GM18505 (cell line): Measurements from ENCODE around the gene SMIM8.
A peak's percentile ranks its signal among the peaks of the same experiment; 100 is the strongest.
"Not testable (repeated sequence)": the region's sequence is repeated elsewhere in the genome, so short reads cannot be mapped to it uniquely, and the experiment has no call there.

Experiments
- ATAC-seq: cut with Tn5 transposase; IDR thresholded peaks from one replicate; pipeline ENCODE4 v1.9.1; 2021; ENCODE audit not compliant: unreplicated experiment
- POLR2A ChIP-seq: IDR thresholded peaks from 4 replicates; pipeline ENCODE4 v1.6.1; 2011; ENCODE audit warnings: borderline replicate concordance; ENCODE audit not compliant: insufficient read depth, insufficient read length; ENCODE audit errors: extremely low read depth

The SMIM8 gene

DNA sequence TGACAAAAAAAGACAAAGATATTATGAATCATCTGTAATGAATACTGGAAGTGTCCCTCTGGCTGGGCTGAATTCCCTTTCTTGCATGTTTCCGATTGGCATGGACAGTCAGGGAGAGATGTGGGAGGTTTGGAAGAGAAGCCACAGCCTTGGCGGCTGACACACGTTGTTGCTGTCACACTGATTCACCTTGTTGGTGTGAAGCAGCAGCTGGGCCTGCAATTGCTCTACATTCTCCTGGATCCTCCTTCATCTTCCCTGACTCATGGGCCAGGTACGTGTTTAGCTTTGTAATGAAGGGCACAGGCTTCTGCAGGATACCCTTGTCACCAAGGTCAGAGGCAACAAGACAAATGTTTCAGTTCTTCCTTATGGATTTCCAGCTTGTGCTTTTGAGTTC, 13.4 kb upstream of the SMIM8 start:
- ATAC-seq = no peak
- TF ChIP-seq POLR2A = no peak

DNA sequence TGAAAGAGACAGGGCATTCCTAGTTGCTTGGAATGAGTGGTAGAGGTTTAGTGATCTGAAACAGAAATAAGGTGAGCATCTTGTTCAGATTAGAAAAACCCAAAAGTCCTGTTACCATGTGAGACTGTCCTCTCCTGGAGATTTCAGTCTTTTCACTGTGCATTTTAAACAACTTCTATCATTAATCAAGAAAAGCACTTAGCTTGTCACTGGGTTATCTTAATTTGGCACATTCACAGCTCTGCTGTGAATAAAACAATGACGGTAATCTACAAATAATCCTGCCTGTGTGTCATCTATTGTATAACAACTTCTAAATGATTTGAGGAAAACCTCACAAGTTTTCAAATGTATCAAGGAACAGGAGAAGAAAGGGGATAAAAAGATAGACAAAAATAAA, 9.5 kb upstream of the SMIM8 start:
- ATAC-seq = no peak
- no peak for TF ChIP-seq POLR2A

DNA sequence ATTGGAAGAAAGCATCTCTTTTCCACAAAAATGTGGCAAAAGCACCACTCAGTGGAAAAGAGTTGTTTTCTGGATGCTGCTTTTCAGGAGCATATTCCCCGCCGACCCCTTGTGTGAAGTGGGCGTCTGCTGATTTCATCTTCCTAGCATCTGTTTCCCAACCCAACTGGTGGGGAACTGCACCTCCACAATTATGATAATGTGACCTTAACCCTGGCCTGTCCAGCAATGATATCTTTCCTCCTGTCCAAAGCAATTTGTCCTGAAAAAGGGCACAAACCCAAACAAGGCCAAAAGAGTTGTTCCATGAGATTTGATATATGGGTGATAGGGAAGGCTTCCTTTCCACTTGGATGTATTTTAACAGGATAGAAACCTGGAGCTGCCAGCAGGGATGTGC, 7.3 kb upstream of the SMIM8 start:
- TF ChIP-seq POLR2A = no peak
- ATAC-seq = no peak

DNA sequence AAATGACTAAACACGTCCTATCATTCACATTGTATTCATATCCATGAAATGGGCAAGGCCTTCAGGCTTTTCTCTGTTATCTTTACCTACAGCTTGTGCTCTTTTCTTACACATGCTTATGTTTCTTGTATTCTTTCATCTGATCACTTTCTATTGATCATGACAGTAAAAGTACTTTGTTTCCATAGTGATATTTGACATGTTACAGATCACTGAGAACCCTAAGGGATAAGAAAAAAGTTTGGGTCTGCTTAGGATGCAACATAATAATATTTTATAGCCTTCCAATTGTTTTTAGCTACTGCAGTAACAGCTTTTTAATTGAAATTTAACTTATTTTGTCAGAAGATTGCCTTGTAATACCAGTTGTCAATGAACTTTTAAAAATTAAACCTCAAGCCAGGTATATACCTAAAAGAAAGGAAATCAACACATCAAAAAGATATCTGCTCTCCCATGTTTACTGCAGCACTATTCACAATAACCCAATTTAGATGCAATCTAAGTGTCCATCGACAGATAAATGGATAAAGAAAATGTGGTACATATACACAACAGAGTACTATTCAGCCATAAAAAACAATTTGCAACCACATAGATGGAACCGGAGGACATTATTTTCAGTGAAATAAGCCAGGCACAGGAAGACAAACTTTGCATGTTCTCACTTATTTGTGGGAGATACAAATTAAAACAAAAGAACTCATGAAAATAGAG, 3.0 kb upstream of the SMIM8 start:
- TF ChIP-seq POLR2A = no peak
- ATAC-seq = no peak

DNA sequence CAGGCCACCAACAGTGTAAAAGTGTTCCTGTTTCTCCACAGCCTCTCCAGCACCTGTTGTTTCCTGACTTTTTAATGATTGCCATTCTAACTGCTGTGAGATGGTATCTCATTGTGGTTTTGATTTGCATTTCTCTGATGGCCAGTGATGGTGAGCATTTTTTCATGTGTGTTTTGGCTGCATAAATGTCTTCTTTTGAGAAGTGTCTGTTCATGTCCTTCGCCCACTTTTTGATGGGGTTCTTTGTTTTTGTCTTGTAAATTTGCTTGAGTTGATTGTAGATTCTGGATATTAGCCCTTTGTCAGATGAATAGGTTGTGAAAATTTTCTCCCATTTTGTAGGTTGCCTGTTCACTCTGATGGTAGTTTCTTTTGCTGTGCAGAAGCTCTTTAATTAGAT, 1.5 kb downstream of the SMIM8 start:
- ATAC-seq = not testable (repeated sequence)

DNA sequence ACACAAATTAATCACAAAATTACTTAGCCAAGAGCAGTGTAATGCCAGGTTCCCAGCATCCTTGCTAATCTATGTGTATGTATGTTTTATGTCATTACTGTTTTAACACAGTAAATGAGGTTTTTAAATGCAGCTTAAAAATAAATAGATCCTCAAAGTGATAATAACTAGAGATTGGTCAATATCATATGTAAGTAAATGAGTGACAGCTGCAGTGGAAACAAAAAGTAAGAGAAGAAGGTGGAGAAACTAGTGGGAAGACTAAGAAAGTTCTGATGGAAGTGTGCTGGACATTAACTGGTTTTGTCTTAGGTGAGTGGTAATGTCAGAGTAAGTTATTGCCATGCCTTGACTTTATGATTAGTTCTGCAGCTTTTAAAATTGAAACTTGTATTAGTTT, 8.6 kb downstream of the SMIM8 start:
- no peak for TF ChIP-seq POLR2A
- no peak for ATAC-seq

DNA sequence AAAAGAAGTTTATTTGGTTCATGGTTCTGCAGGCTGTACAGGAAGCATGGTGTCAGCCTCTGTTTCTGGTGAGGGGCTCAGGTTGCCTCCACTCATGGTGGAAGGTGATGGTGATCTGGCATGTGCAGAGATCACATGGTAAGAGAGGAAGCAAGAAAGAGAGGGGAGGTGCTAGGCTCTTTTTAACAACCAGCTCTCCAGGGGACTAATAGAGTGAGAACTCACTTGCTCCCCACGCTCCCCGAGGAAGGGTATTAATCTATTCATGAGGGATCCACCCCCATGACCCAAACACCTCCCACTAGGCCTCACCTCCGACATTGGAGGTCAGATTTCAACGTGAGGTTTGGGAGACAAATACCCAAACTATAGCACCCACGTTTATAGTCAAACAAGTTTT, 10.6 kb downstream of the SMIM8 start:
- ATAC-seq = no peak
- no peak for TF ChIP-seq POLR2A

DNA sequence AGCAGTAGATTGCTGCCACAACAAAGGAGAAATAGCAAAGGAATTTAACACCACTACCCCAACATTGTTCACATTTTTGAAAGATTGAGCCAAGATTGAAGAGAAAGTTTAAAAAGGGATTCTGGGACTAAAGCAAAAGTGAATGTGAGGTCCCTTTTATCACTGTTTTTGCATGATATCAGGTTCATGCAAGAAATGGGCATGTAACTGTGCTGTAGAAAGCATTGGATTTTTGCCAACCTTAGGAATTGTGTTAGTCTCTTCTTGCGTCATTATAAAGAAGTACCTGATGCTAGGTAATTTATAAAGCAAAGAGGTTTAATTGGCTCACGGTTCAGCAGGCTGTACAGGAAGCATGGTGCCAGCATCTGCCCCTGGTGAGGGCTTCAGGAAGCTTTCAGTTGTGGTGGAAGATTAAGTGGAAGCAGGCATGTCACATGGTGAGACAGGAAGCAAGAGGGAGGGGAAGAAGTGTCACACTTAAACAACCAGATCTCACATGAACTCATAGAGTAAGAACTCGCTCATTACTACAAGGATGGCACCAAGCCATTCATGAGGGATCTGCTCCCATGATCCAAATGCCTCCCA, 11.3 kb downstream of the SMIM8 start:
- no peak for TF ChIP-seq POLR2A
- no peak for ATAC-seq

DNA sequence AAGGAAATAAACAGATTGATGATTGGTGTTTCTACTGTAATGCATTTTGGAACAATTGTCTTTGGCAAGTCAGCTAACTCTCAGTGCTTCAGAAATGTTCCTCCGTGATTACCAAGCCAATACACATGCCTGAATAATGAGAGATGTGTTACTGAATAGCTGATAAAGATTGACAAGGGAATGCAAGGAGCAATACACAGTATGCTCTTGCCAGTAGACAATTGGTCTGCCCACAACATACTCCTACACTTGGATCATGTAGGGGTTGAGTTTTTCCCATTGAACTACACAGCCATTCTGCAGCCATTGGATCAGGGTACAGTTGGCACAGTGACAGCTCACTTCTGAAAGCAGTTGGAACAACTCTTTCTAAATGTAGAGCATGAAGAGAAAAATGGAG, 12.3 kb downstream of the SMIM8 start:
- no peak for TF ChIP-seq POLR2A
- no peak for ATAC-seq

DNA sequence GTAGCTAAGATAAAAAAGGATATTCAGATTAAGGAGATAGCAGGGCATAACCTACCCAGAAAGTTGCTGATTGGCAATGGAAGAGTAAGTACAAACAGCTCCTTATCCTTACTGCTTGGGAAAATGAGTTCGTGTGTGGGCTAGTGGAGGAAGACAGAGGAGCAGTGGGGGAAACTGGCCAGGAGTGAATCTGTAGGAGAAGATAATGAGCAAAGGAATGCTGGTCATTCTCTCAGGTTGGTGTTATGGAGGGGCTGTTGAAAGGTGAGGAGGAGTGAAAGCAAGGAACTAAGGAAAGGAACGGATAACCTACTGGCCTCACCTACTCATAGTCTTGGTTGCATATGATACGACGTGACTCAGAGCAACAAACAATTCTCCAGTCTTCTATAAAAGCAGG, 14.0 kb downstream of the SMIM8 start:
- ATAC-seq = no peak
- no peak for TF ChIP-seq POLR2A

DNA sequence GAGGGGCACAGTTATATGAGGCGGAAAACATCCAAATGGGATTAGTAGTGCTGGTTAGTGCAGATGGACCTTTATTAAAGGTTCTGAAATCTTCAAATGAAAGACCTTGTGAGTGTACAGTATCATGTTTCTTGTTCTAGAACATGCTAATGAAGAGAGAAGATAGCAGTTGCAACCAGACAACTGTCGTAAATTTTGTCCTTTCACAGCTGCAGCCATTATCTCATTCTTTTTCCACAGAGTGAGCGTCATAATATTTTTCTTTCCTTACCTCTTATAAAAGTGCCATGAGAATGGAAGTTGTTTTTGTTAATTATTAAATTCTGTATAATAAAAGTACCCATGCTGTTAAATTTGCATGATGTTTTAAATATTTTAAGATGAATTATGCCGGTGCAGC, 17.8 kb downstream of the SMIM8 start:
- no peak for TF ChIP-seq POLR2A
- ATAC-seq = no peak

DNA sequence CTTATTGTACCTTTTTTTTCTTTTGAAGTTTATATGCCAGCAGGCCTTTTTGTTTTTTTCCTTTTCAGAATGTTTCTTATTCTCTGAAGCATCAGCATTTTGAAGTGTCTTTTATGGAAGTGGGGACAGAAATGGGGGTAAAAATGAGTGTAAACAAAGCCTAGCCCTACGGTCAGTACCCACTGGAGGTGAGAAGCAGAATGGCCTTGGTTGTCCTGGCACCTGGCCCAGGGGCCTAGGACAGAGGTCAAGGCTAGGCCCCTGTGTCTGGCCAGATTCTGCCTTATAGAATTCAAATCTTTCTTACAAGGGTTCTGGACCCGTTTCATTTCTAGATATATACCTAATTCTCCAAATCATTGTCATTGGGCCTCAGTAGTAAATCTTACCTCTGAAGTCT, 18.8 kb downstream of the SMIM8 start:
- no peak for ATAC-seq
- no peak for TF ChIP-seq POLR2A

DNA sequence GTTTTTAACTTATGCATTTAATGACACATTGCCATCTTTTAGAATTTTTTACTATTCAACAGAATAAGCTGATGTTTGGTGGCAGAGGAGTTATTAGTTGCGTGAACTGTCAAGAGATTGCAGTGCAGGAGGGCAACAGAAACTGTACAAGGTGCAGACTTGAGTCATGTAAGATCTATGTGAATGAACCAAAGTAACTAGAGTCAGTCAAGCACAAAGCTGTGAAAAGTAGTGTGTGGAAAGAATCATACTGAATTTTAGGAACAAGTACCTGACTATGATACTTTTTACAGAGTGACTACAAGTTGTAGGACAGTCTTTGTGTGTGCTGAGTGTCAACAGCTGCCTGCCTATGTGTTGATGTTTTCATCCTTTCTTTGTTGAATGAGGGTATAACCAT, 19.5 kb downstream of the SMIM8 start:
- no peak for TF ChIP-seq POLR2A
- peak; percentile 92 for ATAC-seq

DNA sequence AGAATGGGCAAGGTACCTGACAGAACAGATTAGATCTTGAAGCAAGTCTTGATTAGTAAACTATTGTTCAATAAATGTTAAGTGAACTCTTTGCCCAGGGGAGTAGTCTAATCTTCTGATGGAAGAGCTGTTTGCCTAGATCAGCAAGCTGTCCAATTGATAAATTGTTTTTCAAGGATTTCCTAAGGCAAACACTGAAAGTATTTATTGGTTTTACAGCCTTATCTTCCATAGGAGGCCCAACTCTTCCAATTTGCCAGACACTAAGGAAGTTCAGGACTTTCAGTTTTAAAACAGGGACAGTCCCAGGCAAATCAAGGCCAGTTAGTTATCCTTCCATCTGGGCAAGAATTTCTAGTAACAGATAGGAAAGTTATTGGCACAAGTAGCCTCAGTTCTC, 20.4 kb downstream of the SMIM8 start:
- no peak for ATAC-seq
- no peak for TF ChIP-seq POLR2A

DNA sequence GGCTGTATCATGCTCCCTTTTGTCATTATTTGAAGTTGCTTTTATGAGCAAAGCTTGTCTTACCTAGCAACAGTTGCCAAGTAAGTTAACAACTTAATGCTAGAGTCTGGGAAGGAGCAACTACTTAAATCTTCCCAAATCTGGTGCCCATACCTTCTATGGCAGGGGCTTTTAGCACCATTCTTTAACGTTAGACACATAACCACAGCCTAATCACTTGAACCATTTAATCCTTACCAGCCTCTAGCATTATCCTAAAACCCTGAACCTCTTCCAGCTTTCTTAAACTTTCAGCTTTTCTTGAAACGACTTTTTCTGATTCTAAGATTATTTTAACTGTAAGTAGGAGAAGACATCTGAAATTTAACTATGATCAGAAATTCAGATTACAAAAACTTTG, 22.3 kb downstream of the SMIM8 start, which contains the start of gene C6orf163:
Gene C6orf163, plus strand, starts transcription at position 83 of the 400 bp plus-strand sequence. Its CDS starts 287 bp downstream, at position 370.
- TF ChIP-seq POLR2A = no peak
- ATAC-seq = no peak
